ENCODE measurements around the gene PHYKPL. TPM values are rescaled to one million over a fixed set of nuclear protein-coding genes. Genes with fewer than 3 reads are reported as not detected.
A peak's percentile ranks its signal among the peaks of the same experiment; 100 is the strongest.

PHYKPL gene
- polyA plus RNA-seq, 1 donor from 2014 or later: 16.9 TPM

GRCh38 chr5:178204182-178204934, 28.2 kb downstream of the PHYKPL start, which contains the start of gene HNRNPAB:
Gene HNRNPAB (plus strand): TSS chr5:178204533. CDS start chr5:178204838, 305 bp downstream.
- Histone ChIP-seq H3F3A (ENCODE audit: insufficient read depth, low read length, poor library complexity, severe bottlenecking) (no peaks in the 10 kb centered on the region), H3K4me2 (ENCODE audit: low read length) (peak within 1 kb of the TSS; percentile 94), H3K9me2 (ENCODE audit: insufficient read depth, low read length) (no peaks in the 10 kb centered on the region), H2AFZ (ENCODE audit: low read depth, low read length) (peak within 1 kb of the TSS; percentile 79), H4K20me1 (ENCODE audit: insufficient read depth) (peaks cover 20% of the 10 kb centered on the region), H3K4me3 (ENCODE audit: low read length) (peak within 1 kb of the TSS; percentile 91), H3K36me3 (ENCODE audit: insufficient read depth, low read length) (no peaks in the 10 kb centered on the region), H3K9me3 (ENCODE audit: low read length) (no peaks in the 10 kb centered on the region), H3K9ac (ENCODE audit: low read length) (peak within 1 kb of the TSS; percentile 86), H3K27ac (ENCODE audit: low read length) (peak within 1 kb of the TSS; percentile 78), H3K27me3 (ENCODE audit: insufficient read depth, low read depth, low read length) (no peaks in the 10 kb centered on the region), H3K79me2 (replicated peaks; ENCODE audit: insufficient read depth, low read length) (peaks cover 40% of the 10 kb centered on the region)
- TF ChIP-seq CTCF (IDR thresholded peaks at IDR 0.05; ENCODE audit: poor library complexity, severe bottlenecking): no peak
- TF ChIP-seq EZH2 (IDR thresholded peaks at IDR 0.05; ENCODE audit: borderline replicate concordance, insufficient read depth, low read length, poor library complexity, severe bottlenecking): no peak
- TF ChIP-seq RAD21 (conservative IDR thresholded peaks at IDR 0.05): no peak
- TF ChIP-seq POLR2AphosphoS5 (IDR thresholded peaks at IDR 0.05): peak; percentile 100
- TF ChIP-seq SMC3 (conservative IDR thresholded peaks at IDR 0.05; ENCODE audit: poor library complexity): no peak
- TF ChIP-seq TAF1 (IDR thresholded peaks at IDR 0.05; ENCODE audit: low read depth): peak; percentile 73
- TF ChIP-seq REST (IDR thresholded peaks at IDR 0.05; ENCODE audit: borderline replicate concordance): peak; percentile 72
- TF ChIP-seq MXI1 (conservative IDR thresholded peaks at IDR 0.05; ENCODE audit: poor library complexity, severe bottlenecking): peak; percentile 95
- TF ChIP-seq EP300 (conservative IDR thresholded peaks at IDR 0.05; ENCODE audit: poor library complexity, severe bottlenecking): peak; percentile 24

- H2AFZ ChIP-seq (ENCODE audit: low read depth, low read length): peak overlapping the region; percentile 79
- H4K20me1 ChIP-seq (ENCODE audit: insufficient read depth): peaks cover 18% of the 10 kb centered on the region
- no peak overlapping the region for H3K27ac ChIP-seq (ENCODE audit: low read length)
- H3K79me2 ChIP-seq (replicated peaks; ENCODE audit: insufficient read depth, low read length): peaks cover 35% of the 10 kb centered on the region
- H3K4me2 ChIP-seq (ENCODE audit: low read length): peak overlapping the region; percentile 65
- no peaks in the 10 kb centered on the region for H3K27me3 ChIP-seq (ENCODE audit: insufficient read depth, low read depth, low read length)
- no peaks in the 10 kb centered on the region for H3K36me3 ChIP-seq (ENCODE audit: insufficient read depth, low read length)
- no peaks in the 10 kb centered on the region for H3K9me2 ChIP-seq (ENCODE audit: insufficient read depth, low read length)
- peak overlapping the region; percentile 86 for H3K9ac ChIP-seq (ENCODE audit: low read length)
- H3K9me3 ChIP-seq (ENCODE audit: low read length): no peaks in the 10 kb centered on the region
- H3F3A ChIP-seq (ENCODE audit: insufficient read depth, low read length, poor library complexity, severe bottlenecking): no peaks in the 10 kb centered on the region
- TF ChIP-seq EP300 (conservative IDR thresholded peaks at IDR 0.05; ENCODE audit: poor library complexity, severe bottlenecking): no peak
- no peak for TF ChIP-seq POLR2AphosphoS5 (IDR thresholded peaks at IDR 0.05)
- TF ChIP-seq EZH2 (IDR thresholded peaks at IDR 0.05; ENCODE audit: borderline replicate concordance, insufficient read depth, low read length, poor library complexity, severe bottlenecking): no peak
- TF ChIP-seq REST (IDR thresholded peaks at IDR 0.05; ENCODE audit: borderline replicate concordance): no peak
- TF ChIP-seq SMC3 (conservative IDR thresholded peaks at IDR 0.05; ENCODE audit: poor library complexity): no peak
- peak overlapping the region; percentile 91 for H3K4me3 ChIP-seq (ENCODE audit: low read length)
Measured at GRCh38 chr5:178203670-178204181, 28.9 kb downstream of the PHYKPL start.

Data from neural cell (in vitro differentiated cells).